Measurements from ENCODE around the gene YWHAE. TPM values are rescaled to one million over a fixed set of nuclear protein-coding genes. Genes with fewer than 3 reads are reported as not detected.

YWHAE gene
- total RNA-seq, 4 donors from 2014 or later, result 553 to 1,135 (median 724) TPM

GRCh38 chr17:1304962-1305563 lies 95.0 kb downstream of the YWHAE start:
- no peaks in the 10 kb centered on the region for H3K27me3 ChIP-seq
- H3K27ac ChIP-seq, result no peak overlapping the region
- no peak for DNase-seq
- TF ChIP-seq POLR2A (IDR thresholded peaks at IDR 0.05) (no peak), CTCF (IDR thresholded peaks at IDR 0.05) (no peak)
- H3K36me3 ChIP-seq, result no peaks in the 10 kb centered on the region
- 83 to 85% methylated on average over 17 of the region's 19 CpGs for WGBS, 2 donors
- H3K9me3 ChIP-seq, result no peaks in the 10 kb centered on the region
- intact Hi-C loops (cut with DNase I), result no loop called here
- H3K4me3 ChIP-seq (replicated peaks in 1 of 3), result no peak overlapping the region
- H3K4me1 ChIP-seq, result no peaks in the 10 kb centered on the region

- 75 to 79% methylated on average over 4 to 5 of the region's 5 CpGs for WGBS, 2 donors
- no peaks in the 10 kb centered on the region for H3K36me3 ChIP-seq
- TF ChIP-seq POLR2A (IDR thresholded peaks at IDR 0.05), result no peak
- TF ChIP-seq CTCF (IDR thresholded peaks at IDR 0.05), result no peak
- no peak overlapping the region for H3K27ac ChIP-seq
- intact Hi-C loops (cut with DNase I), result no loop called here
- H3K27me3 ChIP-seq, result no peaks in the 10 kb centered on the region
- DNase-seq, result no peak
- no peaks in the 10 kb centered on the region for H3K4me1 ChIP-seq
- no peak overlapping the region for H3K4me3 ChIP-seq (replicated peaks in 1 of 3)
- no peaks in the 10 kb centered on the region for H3K9me3 ChIP-seq
Observed at GRCh38 chr17:1304522-1304921, 95.5 kb downstream of the YWHAE start.

- DNase-seq, result no peak
- no peak overlapping the region for H3K4me3 ChIP-seq (replicated peaks in 1 of 3)
- H3K27ac ChIP-seq, result no peak overlapping the region
- H3K36me3 ChIP-seq, result no peaks in the 10 kb centered on the region
- no peaks in the 10 kb centered on the region for H3K27me3 ChIP-seq
- H3K4me1 ChIP-seq, result no peaks in the 10 kb centered on the region
- H3K9me3 ChIP-seq, result no peaks in the 10 kb centered on the region
- WGBS, 2 donors, result 81 to 91% methylated on average over 15 to 18 of the region's 18 CpGs
- no peak for TF ChIP-seq POLR2A (IDR thresholded peaks at IDR 0.05)
- intact Hi-C loops (cut with DNase I), result no loop called here
Observed at GRCh38 chr17:1302761-1303160, 97.3 kb downstream of the YWHAE start.

- intact Hi-C loops (cut with DNase I), result no loop called here
- Histone ChIP-seq H3K4me3 (replicated peaks in 1 of 3) (no peak overlapping the region), H3K4me1 (no peaks in the 10 kb centered on the region), H3K27me3 (no peaks in the 10 kb centered on the region), H3K9me3 (no peaks in the 10 kb centered on the region), H3K27ac (no peak overlapping the region), H3K36me3 (no peaks in the 10 kb centered on the region)
- 67 to 68% methylated on average over 14 of the region's 14 CpGs for WGBS, 2 donors
- no peak for TF ChIP-seq CTCF (IDR thresholded peaks at IDR 0.05)
- TF ChIP-seq POLR2A (IDR thresholded peaks at IDR 0.05), result no peak
- DNase-seq, result no peak
Observed at GRCh38 chr17:1301546-1301945, 98.5 kb downstream of the YWHAE start.

- no peak for TF ChIP-seq POLR2A (IDR thresholded peaks at IDR 0.05)
- no peak for TF ChIP-seq CTCF (IDR thresholded peaks at IDR 0.05)
- no peak overlapping the region for H3K4me3 ChIP-seq (replicated peaks in 1 of 3)
- H3K4me1 ChIP-seq, result no peaks in the 10 kb centered on the region
- WGBS, 2 donors, result 88 to 96% methylated on average over 4 to 17 of the region's 17 CpGs
- no peaks in the 10 kb centered on the region for H3K36me3 ChIP-seq
- H3K27me3 ChIP-seq, result no peaks in the 10 kb centered on the region
- no peaks in the 10 kb centered on the region for H3K9me3 ChIP-seq
- no peak for DNase-seq
- intact Hi-C loops (cut with DNase I), result no loop called here
- H3K27ac ChIP-seq, result no peak overlapping the region
Observed at GRCh38 chr17:1300371-1300905, 99.6 kb downstream of the YWHAE start.
